Measurements from ENCODE around the gene LBX2.

DNA sequence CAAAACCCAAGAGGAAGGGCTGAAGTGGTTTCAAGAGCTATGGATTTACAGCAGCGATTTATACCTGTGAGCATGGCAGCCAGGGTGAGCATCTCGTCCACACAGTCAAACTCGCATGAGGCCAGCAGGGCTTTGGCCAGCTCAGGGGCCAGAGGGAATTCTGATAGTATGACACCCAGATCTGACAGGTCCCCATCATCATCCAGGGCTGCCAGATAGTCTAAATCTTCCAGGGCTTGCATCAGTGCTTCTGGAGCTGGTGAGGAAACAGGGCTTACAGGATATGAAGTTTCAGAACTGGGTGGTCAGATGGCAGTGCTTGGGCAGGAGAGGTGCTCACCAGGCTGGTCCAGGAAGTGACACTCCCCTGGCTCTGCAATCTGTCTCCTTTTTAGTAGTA lies 23.1 kb upstream of the LBX2 start:
- TF ChIP-seq, protein P1, sequence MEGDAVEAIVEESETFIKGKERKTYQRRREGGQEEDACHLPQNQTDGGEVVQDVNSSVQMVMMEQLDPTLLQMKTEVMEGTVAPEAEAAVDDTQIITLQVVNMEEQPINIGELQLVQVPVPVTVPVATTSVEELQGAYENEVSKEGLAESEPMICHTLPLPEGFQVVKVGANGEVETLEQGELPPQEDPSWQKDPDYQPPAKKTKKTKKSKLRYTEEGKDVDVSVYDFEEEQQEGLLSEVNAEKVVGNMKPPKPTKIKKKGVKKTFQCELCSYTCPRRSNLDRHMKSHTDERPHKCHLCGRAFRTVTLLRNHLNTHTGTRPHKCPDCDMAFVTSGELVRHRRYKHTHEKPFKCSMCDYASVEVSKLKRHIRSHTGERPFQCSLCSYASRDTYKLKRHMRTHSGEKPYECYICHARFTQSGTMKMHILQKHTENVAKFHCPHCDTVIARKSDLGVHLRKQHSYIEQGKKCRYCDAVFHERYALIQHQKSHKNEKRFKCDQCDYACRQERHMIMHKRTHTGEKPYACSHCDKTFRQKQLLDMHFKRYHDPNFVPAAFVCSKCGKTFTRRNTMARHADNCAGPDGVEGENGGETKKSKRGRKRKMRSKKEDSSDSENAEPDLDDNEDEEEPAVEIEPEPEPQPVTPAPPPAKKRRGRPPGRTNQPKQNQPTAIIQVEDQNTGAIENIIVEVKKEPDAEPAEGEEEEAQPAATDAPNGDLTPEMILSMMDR (IDR thresholded peaks at IDR 0.05), result no peak
- TF ChIP-seq ZFX (IDR thresholded peaks at IDR 0.05; ENCODE audit: borderline replicate concordance), result no peak
